KBM-7 (cell line): ENCODE data around the gene BCL6.

Experiments used
- DNase-seq: peaks from one replicate; pipeline ENCODE4 v3.0.0-alpha.2; 2015
- in situ Hi-C: fragments of 300-500 bp; cut with MboI; formaldehyde crosslinking; loops from 2 replicates; pipeline ENCODE4 v1.14.3; 2020; ENCODE audit warnings: low sequenced_read_pairs, low pct_unique_long_range_greater_than_20kb, mixed read lengths

BCL6 gene

DNA sequence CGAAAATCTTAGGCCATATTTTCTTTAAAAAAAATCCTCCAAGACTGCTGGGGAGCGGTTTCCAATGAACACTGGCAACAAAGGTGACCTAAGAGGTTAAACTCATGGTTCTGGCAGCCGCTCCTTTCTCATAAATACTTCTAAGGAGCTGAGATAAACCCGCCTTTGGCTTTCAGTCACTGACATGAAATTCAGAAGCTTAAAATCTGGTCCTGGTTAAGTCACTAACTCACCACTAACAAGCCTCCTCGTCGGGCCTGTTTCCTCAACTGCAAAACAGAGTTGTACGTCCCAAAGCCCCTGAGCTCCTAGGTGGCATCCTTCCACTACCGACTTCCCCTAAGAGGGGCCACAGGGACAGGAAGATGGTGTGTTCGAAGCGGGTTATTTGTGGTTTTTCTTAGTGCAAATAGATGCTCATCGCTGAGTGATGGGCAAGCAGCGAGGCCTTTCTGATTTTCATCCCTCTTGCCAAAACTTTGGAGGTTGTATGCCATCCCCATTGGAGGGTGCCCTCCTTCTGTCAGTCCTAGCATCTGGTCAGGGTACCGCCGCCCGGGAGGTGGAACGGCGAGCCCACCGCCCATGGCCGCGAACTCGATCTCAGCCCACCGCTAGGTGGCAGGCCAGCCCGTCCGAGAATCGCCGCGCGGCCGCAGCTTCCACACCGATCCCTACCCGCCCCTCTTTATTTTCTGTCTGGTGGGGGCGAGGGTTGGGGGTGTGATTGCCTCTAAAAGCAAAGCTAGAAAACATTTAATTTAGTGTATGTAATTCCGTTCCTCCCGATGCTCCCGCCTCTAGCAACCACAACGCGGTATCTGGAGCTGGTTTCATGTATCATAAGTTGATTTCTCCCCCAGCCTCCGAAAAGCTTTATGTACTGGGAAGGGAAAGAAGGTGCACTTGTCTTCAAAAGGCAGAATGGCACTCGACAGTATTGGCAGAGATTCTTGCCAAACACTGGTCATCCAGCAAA lies 4.6 kb downstream of the BCL6 start:
- DNase-seq = peak; percentile 79
- in situ Hi-C loops = loop anchor here (25.0 kb wide), 1 partner anchor 1397 kb away; no protein-coding TSS in a partner anchor

DNA sequence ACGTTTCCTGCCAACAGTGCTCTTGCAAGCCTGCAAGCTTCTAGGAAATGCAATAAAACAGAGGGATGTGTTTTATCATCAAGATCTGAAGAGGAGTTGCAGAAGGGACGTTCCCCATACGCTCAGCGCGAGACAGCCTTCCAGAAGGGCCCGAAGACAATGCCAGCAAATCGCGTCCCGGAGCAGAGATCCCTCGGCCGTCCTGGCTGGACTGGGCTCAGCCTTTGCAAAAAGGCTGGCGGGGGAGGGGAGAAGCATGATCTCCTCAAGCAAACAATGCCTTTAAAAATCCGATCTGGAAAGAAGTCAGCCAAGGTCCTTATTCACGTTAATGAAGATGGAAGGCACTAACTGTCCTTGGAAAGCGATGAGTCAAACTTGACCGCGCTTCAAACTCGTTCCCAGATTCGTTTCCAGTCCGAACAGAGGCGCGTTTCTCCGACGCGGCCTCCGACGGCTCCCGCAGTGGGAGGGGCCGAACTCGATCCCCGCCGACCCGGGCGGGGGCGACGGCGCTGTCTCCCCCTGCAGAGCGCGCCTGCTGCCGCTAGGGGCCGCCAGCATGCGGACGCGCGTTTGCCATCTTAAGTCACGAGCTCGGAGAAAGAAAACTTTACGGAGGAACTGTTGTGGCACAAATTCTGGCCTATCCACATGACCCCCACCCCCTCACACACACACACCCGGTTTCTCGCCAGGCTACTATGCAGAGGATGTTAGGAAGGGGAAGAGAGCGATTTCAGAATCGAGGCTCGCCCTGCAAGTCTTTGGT lies 5.5 kb downstream of the BCL6 start:
- in situ Hi-C loops = loop anchor here (10.0 to 25.0 kb wide), 2 partner anchors 1215 to 1398 kb away; no protein-coding TSS in a partner anchor
- DNase-seq = peak; percentile 94

- DNase-seq = no peak
- in situ Hi-C loops = loop anchor here (10.0 to 25.0 kb wide), 2 partner anchors 1216 to 1398 kb away; no protein-coding TSS in a partner anchor
These were observed 6.1 kb downstream of the BCL6 start for GRCh38 chr3:187739094-187739560.

GRCh38 chr3:187738331-187739093 lies 6.8 kb downstream of the BCL6 start:
- DNase-seq = peak; percentile 89
- in situ Hi-C loops = loop anchor here (10.0 to 25.0 kb wide), 2 partner anchors 1216 to 1399 kb away; no protein-coding TSS in a partner anchor

DNA sequence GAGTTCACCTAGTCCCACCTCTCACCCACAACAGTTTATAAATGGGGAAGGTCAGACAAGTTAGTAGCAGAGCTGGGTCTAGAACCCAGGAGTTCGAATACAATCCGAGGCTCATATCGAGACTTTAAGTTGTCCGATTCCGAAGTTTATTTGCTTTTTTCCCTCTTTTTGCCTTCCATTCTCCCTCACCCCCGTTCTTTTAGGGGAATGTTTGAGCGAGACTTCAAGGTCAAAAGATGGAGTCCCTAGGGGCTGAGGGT lies 7.3 kb downstream of the BCL6 start:
- no peak for DNase-seq
- in situ Hi-C loops = loop anchor here (10.0 to 25.0 kb wide), 2 partner anchors 1217 to 1399 kb away; no protein-coding TSS in a partner anchor

DNA sequence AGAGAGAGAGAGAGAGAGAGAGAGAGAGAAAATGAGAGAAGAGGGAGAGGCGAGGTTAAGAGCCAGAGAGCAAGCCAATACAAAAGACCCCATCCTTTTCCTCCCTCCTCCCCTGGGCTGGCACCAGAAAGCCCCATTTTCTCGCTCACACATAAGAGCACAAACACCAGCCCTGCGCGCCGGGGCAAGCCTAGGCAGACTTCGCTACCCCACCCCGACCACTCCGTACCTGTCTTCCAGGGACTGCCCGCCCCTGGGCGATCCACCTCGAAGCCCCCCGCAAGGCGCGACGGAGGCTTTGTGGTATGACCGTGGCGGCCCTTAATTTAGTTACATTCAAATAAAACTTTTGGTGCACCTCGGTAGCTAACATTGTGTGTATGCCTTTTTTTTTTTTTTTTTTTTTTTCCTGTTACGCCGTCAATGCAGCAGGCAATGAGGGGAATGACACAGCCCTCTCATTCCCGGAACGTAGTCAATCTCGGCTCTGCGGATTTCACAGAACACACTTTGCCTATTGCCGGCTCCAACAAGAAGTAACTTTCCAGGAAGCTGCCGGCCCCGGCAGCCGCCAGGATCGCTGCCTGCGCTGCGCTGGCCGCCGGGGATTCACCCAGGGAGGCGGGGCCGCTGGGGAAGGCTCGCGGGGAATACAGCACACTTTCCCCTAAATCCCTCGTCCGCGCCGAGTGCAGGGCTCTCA lies 7.7 kb downstream of the BCL6 start:
- in situ Hi-C loops = loop anchor here (10.0 to 25.0 kb wide), 2 partner anchors 1217 to 1400 kb away; no protein-coding TSS in a partner anchor

DNA sequence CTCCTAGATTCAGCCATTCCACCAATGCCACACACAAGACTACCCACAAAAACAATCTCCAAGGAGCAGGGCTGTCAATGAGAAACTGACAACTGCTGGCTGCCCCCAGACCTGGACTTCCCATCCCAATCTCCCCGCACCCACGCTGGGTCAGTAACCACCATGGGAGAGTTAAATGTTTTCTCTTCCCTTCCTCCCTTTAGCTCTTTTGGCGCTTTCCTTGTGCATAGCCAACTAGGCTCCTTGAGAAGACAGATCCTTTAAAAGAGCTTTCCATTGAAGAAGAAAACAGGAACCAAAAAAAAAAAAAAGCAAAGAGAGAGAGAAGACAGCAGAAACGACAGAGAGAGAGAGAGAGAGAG lies 8.3 kb downstream of the BCL6 start:
- no peak for DNase-seq
- in situ Hi-C loops = loop anchor here (10.0 to 25.0 kb wide), 2 partner anchors 1218 to 1400 kb away; no protein-coding TSS in a partner anchor

More for the DNA sequence above, 7.7 kb downstream of the BCL6 start:
- DNase-seq = peak; percentile 54

DNA sequence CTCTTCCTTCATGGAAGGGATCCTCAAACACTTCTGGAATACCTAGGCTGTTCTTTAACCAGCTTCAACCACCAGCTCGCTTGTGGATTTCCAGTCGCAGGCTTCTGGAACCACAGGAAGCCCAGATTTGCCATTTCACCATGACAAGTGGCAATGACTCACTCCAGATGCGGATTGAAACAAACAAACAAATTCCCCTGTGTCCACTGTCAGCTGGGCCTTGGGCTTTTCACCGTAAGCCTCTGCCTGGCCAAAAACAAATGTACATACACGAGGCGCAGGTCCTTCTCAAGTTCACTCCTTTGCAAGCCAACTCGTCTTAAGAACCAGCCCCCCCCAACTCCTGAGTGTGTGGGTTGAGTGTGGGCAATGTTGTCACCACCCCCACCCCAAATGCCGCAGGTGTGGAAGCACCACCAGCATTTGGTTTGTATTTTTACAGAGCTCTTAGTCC lies 8.8 kb downstream of the BCL6 start:
- in situ Hi-C loops = loop anchor here (10.0 to 25.0 kb wide), 2 partner anchors 1218 to 1401 kb away; no protein-coding TSS in a partner anchor
- no peak for DNase-seq

GRCh38 chr3:187735837-187736236 lies 9.4 kb downstream of the BCL6 start:
- DNase-seq = no peak
- in situ Hi-C loops = loop anchor here (10.0 to 25.0 kb wide), 2 partner anchors 1219 to 1401 kb away; no protein-coding TSS in a partner anchor

DNA sequence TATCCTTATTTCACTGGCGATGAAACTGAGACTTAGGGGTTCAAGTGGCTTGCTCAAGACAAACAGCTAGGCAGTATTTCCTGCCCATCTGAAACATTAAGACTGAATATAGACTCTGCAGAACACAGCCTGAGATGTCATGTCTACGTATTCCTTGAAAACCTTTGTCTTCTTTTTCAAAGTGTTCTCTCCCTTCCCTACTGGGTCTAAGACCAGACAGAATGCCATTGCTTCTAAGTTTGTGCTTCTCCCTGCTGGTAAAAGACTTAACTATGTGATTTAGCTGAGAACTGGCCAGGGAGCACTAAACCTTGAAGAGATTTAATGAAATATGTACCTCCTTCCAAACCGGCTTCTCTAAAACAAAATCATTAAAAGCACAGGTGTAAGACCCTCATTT lies 9.9 kb downstream of the BCL6 start:
- no peak for DNase-seq
- in situ Hi-C loops = loop anchor here (10.0 to 25.0 kb wide), 2 partner anchors 1219 to 1402 kb away; no protein-coding TSS in a partner anchor

DNA sequence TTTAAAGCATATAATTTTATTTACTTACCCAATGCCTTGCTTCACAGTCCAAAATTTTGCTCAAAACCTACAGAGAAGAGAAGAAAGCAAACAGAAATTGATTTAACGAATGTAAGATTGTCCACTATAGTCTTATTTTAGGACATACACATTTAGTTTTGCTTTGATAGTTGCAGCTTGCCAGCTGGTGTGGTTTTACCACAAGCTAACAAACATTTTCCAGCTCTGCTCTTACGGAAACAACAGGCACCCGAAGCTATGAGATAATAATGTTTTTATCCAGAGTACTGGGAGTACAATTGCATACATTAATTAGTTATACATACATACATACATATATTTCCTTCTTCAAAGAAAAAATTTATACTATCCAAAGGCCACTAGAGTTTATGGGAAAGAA lies 10.4 kb downstream of the BCL6 start:
- in situ Hi-C loops = loop anchor here (10.0 to 25.0 kb wide), 2 partner anchors 1220 to 1402 kb away; no protein-coding TSS in a partner anchor

DNA sequence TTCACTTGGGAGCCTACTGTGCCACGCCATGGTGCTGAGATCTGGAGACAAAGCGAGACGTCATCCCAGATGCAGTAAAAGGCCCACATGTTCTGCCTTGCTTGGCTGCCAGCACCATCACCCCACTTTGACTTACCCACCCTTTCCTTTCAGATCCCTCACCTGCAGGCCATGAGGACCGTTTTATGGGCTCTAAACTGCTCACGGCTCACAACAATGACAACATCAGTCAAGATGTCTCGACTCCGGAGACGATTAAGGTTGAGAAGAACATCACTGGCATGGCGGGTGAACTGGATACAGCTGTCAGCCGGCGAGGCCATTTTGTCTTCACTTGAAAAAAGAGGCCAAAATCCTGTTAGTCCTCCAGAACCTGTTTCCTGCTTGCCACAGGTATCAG lies 11.9 kb downstream of the BCL6 start:
- in situ Hi-C loops = loop anchor here (10.0 to 25.0 kb wide), 2 partner anchors 1221 to 1404 kb away; no protein-coding TSS in a partner anchor

More for the DNA sequence above, 10.4 kb downstream of the BCL6 start:
- no peak for DNase-seq

GRCh38 chr3:187729598-187729997 lies 15.7 kb downstream of the BCL6 start:
- no peak for DNase-seq
- in situ Hi-C loops = loop anchor here (25.0 kb wide), 1 partner anchor 1408 kb away; no protein-coding TSS in a partner anchor

More for the DNA sequence above, 11.9 kb downstream of the BCL6 start:
- no peak for DNase-seq

GRCh38 chr3:187728940-187729583 lies 16.2 kb downstream of the BCL6 start:
- in situ Hi-C loops = loop anchor here (25.0 kb wide), 1 partner anchor 1408 kb away; no protein-coding TSS in a partner anchor
- no peak for DNase-seq

- no peak for DNase-seq
- in situ Hi-C loops = loop anchor here (25.0 kb wide), 1 partner anchor 1409 kb away; no protein-coding TSS in a partner anchor
These were observed 17.0 kb downstream of the BCL6 start for GRCh38 chr3:187728248-187728647.

DNA sequence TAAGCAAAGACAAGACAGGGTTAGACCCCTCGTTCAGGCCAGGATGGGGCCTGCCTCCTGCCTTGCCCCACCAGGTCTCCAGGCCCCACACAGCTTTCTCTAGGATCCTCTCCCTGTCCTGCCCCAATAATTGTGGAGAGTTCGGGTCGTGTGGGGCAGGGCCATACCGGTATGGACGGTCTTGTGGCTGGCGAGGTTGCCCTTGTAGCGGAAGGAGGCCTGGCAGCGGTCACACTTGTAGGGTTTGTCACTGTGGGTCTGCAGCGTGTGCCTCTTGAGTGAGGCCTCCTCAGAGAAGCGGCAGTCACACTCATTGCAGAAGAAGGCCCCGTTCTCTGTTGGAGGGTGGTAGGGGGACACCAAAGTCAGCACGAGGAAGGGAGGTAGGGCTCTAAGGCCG lies 18.7 kb downstream of the BCL6 start:
- in situ Hi-C loops = loop anchor here (25.0 kb wide), 1 partner anchor 1411 kb away; no protein-coding TSS in a partner anchor
- no peak for DNase-seq
